Measurements from ENCODE around the gene ZYG11B. TPM values are rescaled to one million over a fixed set of nuclear protein-coding genes. Genes with fewer than 3 reads are reported as not detected.

ZYG11B gene
- total and polyA plus RNA-seq, 9 donors: 9.8 to 37.1 (median 31.1) TPM

DNA sequence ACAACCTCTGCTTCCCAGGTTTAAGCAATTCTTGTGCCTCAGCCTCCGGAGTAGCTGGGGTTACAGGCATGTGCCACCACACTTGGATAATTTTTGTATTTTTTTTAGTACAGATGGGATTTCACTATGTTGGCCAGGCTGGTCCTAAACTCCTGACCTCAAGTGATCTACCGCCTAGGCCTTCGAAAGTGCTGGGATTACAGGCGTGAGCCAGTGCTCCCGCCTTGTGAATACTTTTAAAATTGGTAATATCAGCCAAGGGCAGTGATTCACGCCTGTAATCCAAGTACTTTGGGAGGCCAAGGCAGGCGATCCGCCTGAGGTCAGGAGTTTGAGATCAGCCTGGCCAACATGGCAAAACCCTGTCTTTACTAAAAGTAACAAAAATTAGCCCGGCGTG is 33.7 kb downstream of the ZYG11B start:
- Histone ChIP-seq H3K4me3 (no peak overlapping the region), H3K36me3 (no peaks in the 10 kb centered on the region), H3K4me1 (ENCODE audit: insufficient read depth) (no peaks in the 10 kb centered on the region), H3K9me3 (no peaks in the 10 kb centered on the region), H3K27me3 (no peaks in the 10 kb centered on the region), H3K27ac (no peak overlapping the region)
- TF ChIP-seq, protein P1, sequence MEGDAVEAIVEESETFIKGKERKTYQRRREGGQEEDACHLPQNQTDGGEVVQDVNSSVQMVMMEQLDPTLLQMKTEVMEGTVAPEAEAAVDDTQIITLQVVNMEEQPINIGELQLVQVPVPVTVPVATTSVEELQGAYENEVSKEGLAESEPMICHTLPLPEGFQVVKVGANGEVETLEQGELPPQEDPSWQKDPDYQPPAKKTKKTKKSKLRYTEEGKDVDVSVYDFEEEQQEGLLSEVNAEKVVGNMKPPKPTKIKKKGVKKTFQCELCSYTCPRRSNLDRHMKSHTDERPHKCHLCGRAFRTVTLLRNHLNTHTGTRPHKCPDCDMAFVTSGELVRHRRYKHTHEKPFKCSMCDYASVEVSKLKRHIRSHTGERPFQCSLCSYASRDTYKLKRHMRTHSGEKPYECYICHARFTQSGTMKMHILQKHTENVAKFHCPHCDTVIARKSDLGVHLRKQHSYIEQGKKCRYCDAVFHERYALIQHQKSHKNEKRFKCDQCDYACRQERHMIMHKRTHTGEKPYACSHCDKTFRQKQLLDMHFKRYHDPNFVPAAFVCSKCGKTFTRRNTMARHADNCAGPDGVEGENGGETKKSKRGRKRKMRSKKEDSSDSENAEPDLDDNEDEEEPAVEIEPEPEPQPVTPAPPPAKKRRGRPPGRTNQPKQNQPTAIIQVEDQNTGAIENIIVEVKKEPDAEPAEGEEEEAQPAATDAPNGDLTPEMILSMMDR (IDR thresholded peaks at IDR 0.05): no peak
- TF ChIP-seq POLR2A (IDR thresholded peaks at IDR 0.05) (no peak), EP300 (IDR thresholded peaks at IDR 0.05) (no peak)
- WGBS, 3 donors: 95 to 97% (median 97%) methylated on average over 10 of the region's 10 CpGs
- no peak for DNase-seq
- intact Hi-C loops (cut with DNase I): no loop called here

DNA sequence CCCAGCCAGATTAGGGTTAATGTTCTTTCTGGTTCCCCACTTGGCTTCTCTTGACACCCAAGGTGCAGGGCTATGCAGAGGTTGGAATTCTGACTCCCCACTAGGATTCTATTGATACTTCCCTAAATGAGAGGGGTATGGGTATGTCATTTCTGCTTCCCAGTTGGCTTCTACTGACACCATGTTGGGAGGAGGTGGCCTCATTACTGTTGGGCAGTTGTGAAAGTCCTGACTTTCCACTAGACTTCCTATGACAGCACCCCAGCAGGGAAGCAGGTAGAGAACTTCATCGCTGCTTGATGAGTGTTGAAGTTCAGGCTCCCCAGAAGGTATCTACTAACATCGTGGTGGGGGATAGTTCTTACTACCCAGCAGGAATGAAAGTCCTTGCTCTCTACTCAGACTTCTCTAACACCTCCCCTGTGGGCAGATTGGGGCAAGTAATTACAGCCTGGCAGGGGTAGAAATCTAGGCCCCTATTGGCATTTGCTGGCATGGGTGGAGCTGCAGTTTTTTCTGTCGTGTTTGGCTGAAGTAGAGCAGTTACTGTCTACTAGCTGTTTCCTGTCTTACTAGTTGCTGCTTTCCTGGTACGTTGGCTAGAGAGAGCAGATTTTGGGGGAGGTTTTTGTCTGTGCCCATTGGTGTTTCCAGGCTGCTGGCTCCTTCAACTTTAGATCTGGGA is 41.5 kb downstream of the ZYG11B start:
- H3K27me3 ChIP-seq: no peaks in the 10 kb centered on the region
- WGBS, 3 donors: 86 to 88% (median 88%) methylated on average over 4 of the region's 4 CpGs
- DNase-seq: no peak
- TF ChIP-seq POLR2A (IDR thresholded peaks at IDR 0.05) (no peak), EP300 (IDR thresholded peaks at IDR 0.05) (no peak)
- TF ChIP-seq, protein P1 (IDR thresholded peaks at IDR 0.05): no peak
- H3K4me1 ChIP-seq (ENCODE audit: insufficient read depth): no peaks in the 10 kb centered on the region
- H3K36me3 ChIP-seq: no peaks in the 10 kb centered on the region
- H3K9me3 ChIP-seq: no peaks in the 10 kb centered on the region
- intact Hi-C loops (cut with DNase I): no loop called here
- H3K4me3 ChIP-seq: no peak overlapping the region
- H3K27ac ChIP-seq: no peak overlapping the region

DNA sequence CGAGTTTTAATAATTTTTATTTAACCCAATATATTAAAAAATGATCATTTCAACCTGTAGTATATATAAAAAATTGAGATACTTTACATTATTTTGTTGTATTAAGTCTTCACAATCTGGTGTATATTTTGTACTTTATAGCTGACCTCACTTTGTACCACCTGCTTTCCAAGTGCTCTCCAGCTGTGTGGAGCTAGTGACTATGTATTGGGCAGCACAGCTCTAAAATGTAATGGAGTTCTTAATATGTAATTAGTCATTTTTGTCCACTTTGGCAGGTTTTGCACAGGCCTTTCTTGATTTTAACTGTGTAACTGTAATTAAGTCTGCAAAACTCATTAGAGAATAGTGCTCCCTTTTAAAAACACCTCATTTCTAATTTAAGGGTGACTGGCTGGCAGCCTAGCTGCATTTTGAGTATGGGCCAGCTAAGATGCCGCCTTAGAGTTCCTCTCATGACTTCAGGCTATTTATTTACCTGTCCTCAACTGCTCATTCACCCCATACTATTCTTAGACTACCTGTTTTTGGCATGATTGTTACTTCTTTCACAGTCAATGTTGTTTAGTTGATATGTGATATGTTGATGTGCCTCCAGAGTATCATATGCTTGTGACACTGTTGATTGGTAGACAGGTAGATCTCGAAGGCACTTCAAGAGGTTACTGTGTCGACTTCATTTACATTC is 43.2 kb downstream of the ZYG11B start:
- Histone ChIP-seq H3K9me3 (no peaks in the 10 kb centered on the region), H3K4me1 (ENCODE audit: insufficient read depth) (no peaks in the 10 kb centered on the region), H3K27me3 (no peaks in the 10 kb centered on the region), H3K4me3 (no peak overlapping the region), H3K27ac (no peak overlapping the region), H3K36me3 (no peaks in the 10 kb centered on the region)
- intact Hi-C loops (cut with DNase I): no loop called here
- whole genome bisulfite sequencing, 3 donors: 84 to 91% (median 87%) methylated on average over 4 of the region's 4 CpGs
- DNase-seq: no peak
- TF ChIP-seq EP300 (IDR thresholded peaks at IDR 0.05) (no peak), POLR2A (IDR thresholded peaks at IDR 0.05) (no peak)
- TF ChIP-seq, protein P1 (IDR thresholded peaks at IDR 0.05): no peak

DNA sequence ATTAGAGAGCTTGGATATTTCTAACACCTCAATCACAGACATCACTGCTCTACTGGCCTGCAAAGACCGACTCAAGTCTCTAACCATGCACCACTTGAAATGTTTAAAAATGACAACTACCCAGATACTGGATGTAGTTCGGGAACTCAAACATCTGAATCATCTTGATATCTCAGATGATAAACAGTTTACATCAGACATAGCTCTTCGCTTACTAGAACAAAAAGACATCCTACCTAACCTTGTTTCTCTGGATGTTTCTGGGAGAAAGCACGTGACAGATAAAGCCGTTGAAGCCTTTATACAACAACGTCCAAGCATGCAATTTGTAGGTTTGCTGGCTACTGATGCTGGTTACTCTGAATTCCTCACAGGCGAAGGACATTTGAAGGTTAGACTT is 45.1 kb downstream of the ZYG11B start:
- H3K4me1 ChIP-seq (ENCODE audit: insufficient read depth): no peaks in the 10 kb centered on the region
- no peak for DNase-seq
- H3K27ac ChIP-seq: no peak overlapping the region
- no peaks in the 10 kb centered on the region for H3K36me3 ChIP-seq
- WGBS, 3 donors: 81 to 85% (median 84%) methylated on average over 7 of the region's 7 CpGs
- TF ChIP-seq, protein P1 (IDR thresholded peaks at IDR 0.05): no peak
- TF ChIP-seq POLR2A (IDR thresholded peaks at IDR 0.05) (no peak), EP300 (IDR thresholded peaks at IDR 0.05) (no peak)
- H3K27me3 ChIP-seq: no peaks in the 10 kb centered on the region
- H3K9me3 ChIP-seq: no peaks in the 10 kb centered on the region
- no peak overlapping the region for H3K4me3 ChIP-seq
- intact Hi-C loops (cut with DNase I): no loop called here

All from ovary (tissue), 9 donors.